Lower leg skin (tissue), 3 donors: ENCODE measurements around the gene ZC3H14.

Experiments
- CTCF ChIP-seq, 3 donors: fragments of 450-650 bp; IDR thresholded peaks; one replicate each; pipeline ENCODE4 v1.5.1; 2016; ENCODE audit warnings: antibody characterized with exemption in 3 of 3, mild to moderate bottlenecking in 3 of 3, moderate library complexity in 2 of 3
- POLR2A ChIP-seq, 2 donors: fragments of 450-650 bp; IDR thresholded peaks; one replicate each; pipeline ENCODE4 v1.6.1; 2016 to 2017; ENCODE audit warnings: antibody characterized with exemption in 2 of 2, mild to moderate bottlenecking in 1 of 2, moderate library complexity in 1 of 2

- TF ChIP-seq CTCF (IDR thresholded peaks at IDR 0.05) (no peak), POLR2A (IDR thresholded peaks at IDR 0.05) (no peak)
Observed at GRCh38 chr14:88535813-88536212, 27.0 kb upstream of the ZC3H14 start.
